K562 (cell line): ENCODE results near the gene TULP3. TPM values are rescaled to one million over a fixed set of nuclear protein-coding genes. Genes with fewer than 3 reads are reported as not detected.

Source experiments
- ATAC-seq: fragments of 200-7000 bp; cut with Tn5 transposase; 3 replicates; pipeline ENCODE4 v1.9.1; 2020; ENCODE audit warnings: moderate library complexity
- BruUV-seq: library from RNA; stranded (reverse); fragments of 400-500 nt; replicated peaks from 2 replicates; lab custom pipeline; 2021; lab: Mats Ljungman, UMichigan
- CTCF ChIA-PET: fragments of 300-600 bp; formaldehyde crosslinking; extraction: SDS; loops from one replicate; lab custom pipeline; 2021; ENCODE audit warnings: low intra/inter-chr PET ratio; lab: Yijun Ruan, JAX
- POLR2A ChIA-PET: fragments of 300-600, 350-650 bp; sonication (Branson Sonifier 250); formaldehyde crosslinking; extraction: SDS; loops from one replicate; lab custom pipeline; 2021; ENCODE audit warnings: antibody characterized with exemption, inconsistent platforms; lab: Yijun Ruan, JAX
- DNase-seq, 4 experiments: peaks; one replicate each; pipeline versions ENCODE4 v3.0.0 to v3.0.0-alpha.2; 2011 to 2018; ENCODE audit warnings: low spot score in 3 of 4, mixed read lengths in 3 of 4; ENCODE audit errors: extremely low read depth in 1 of 4
- FAIRE-seq: peaks from 2 replicates; lab custom pipeline; 2011; peaks lifted over from hg19 to GRCh38; lab: Jason Lieb, UNC
- H2AFZ ChIP-seq: 2 replicates; pipeline ENCODE4 v1.6.0; 2011; ENCODE audit warnings: low read depth, low read length, control low read depth, inconsistent platforms
- H3K27ac ChIP-seq: fragments of 200-600 bp; 3 replicates; pipeline ENCODE4 v1.8.0; 2011; ENCODE audit warnings: low read depth, mild to moderate bottlenecking, control low read depth, inconsistent platforms, low read length, moderate library complexity, mixed read lengths; ENCODE audit errors: extremely low read depth
- H3K27me3 ChIP-seq, 2 experiments: fragments of 300-600 bp in 1 of 2; 2 replicates in 1 of 2; 3 replicates in 1 of 2; pipeline versions ENCODE4 v1.6.0 to v1.8.0; 2011; ENCODE audit warnings: inconsistent platforms in 2 of 2, low read length in 2 of 2, mild to moderate bottlenecking in 1 of 2, mixed read lengths in 1 of 2, moderate library complexity in 1 of 2; ENCODE audit not compliant: control insufficient read depth in 2 of 2, insufficient read depth in 2 of 2
- H3K36me3 ChIP-seq: fragments of 300-600 bp; 3 replicates; pipeline ENCODE4 v1.8.0; 2011; ENCODE audit warnings: mild to moderate bottlenecking, low read length, inconsistent platforms; ENCODE audit not compliant: control insufficient read depth, insufficient read depth
- H3K4me1 ChIP-seq, 2 experiments: fragments of 200-600 bp in 1 of 2; replicated peaks in 1 of 2; 2 replicates in 1 of 2; 3 replicates in 1 of 2; pipeline versions ENCODE4 v1.5.1 to v1.8.0; 2011; ENCODE audit warnings: inconsistent platforms in 2 of 2, low read length in 2 of 2, mild to moderate bottlenecking in 1 of 2, mixed read lengths in 1 of 2, moderate library complexity in 1 of 2; ENCODE audit not compliant: control insufficient read depth in 2 of 2, insufficient read depth in 2 of 2
- H3K4me2 ChIP-seq: 2 replicates; pipeline ENCODE4 v1.6.1; 2011; ENCODE audit warnings: low read length, control low read depth, inconsistent platforms, mixed read lengths; ENCODE audit not compliant: insufficient read depth
- H3K4me3 ChIP-seq: fragments of 200-600 bp; sonication (generic), shearing (Covaris generic); 2 replicates; pipeline ENCODE4 v1.5.1; 2016; ENCODE audit warnings: control low read depth, inconsistent platforms
- H3K79me2 ChIP-seq: fragments of 200-600 bp; 3 replicates; pipeline ENCODE4 v1.8.0; 2011; ENCODE audit warnings: low read length, inconsistent platforms; ENCODE audit not compliant: control insufficient read depth, insufficient read depth
- H3K9ac ChIP-seq, 2 experiments: 2 replicates each; pipeline versions ENCODE4 v1.6.0 to v1.6.1; 2011; ENCODE audit warnings: low read depth in 2 of 2, low read length in 2 of 2, control low read depth in 1 of 2, inconsistent platforms in 1 of 2, mild to moderate bottlenecking in 1 of 2, mixed read lengths in 1 of 2; ENCODE audit not compliant: insufficient read depth in 1 of 2
- H3K9me1 ChIP-seq: one replicate; pipeline ENCODE4 v1.6.0; 2011; ENCODE audit warnings: inconsistent platforms, mild to moderate bottlenecking, low read length, moderate library complexity; ENCODE audit not compliant: control insufficient read depth, insufficient read depth
- H3K9me3 ChIP-seq: replicated peaks from 2 replicates; pipeline ENCODE4 v1.5.1; 2011; ENCODE audit warnings: low read depth, low read length, inconsistent platforms; ENCODE audit not compliant: control insufficient read depth, insufficient read depth
- H4K20me1 ChIP-seq: replicated peaks from 2 replicates; pipeline ENCODE4 v1.6.1; 2011; ENCODE audit warnings: low read length, inconsistent platforms, mixed read lengths; ENCODE audit not compliant: control insufficient read depth, insufficient read depth
- CBFA2T2 ChIP-seq: fragments of 450-650 bp; conservative IDR thresholded peaks from 2 replicates; pipeline ENCODE4 v1.6.1; 2017; ENCODE audit warnings: mild to moderate bottlenecking
- CBFA2T3 ChIP-seq: fragments of 450-650 bp; IDR thresholded peaks from 2 replicates; pipeline ENCODE4 v1.6.1; 2017
- CEBPZ ChIP-seq: fragments of 150-350 bp; IDR thresholded peaks from 2 replicates; pipeline ENCODE4 v1.6.1; 2014; ENCODE audit warnings: low read depth, mild to moderate bottlenecking, low read length, borderline replicate concordance
- NR2C1 ChIP-seq, 2 experiments: fragments of 450-650 bp; IDR thresholded peaks; 2 replicates each; pipeline ENCODE4 v1.6.1; 2017; ENCODE audit warnings: mild to moderate bottlenecking in 2 of 2, antibody characterized with exemption in 1 of 2, inconsistent platforms in 1 of 2, missing compliant biosample characterization in 1 of 2, missing genetic modification characterization in 1 of 2
- PHTF2 ChIP-seq: fragments of 250-450 bp; sonication (Bioruptor Pico); IDR thresholded peaks from 2 replicates; pipeline ENCODE4 v1.5.0; 2021; ENCODE audit warnings: mild to moderate bottlenecking
- ZNF197 ChIP-seq: fragments of 200-800 bp; sonication (Bioruptor generic); IDR thresholded peaks from 2 replicates; pipeline ENCODE4 v1.6.1; 2016; ENCODE audit warnings: low read depth, missing genetic modification characterization, missing compliant biosample characterization
- WGBS: fragments of 100-300 bp; shearing (Covaris generic); methylation state at CpG from one replicate; pipeline ENCODE4 v1.1.6; 2016; ENCODE audit warnings: low coverage, mixed read lengths; ENCODE audit not compliant: insufficient coverage; ENCODE audit errors: missing lambda C conversion rate; 5-methylcytosine and 5-hydroxymethylcytosine counted together
- in situ Hi-C: fragments of 300-500 bp; cut with MboI; formaldehyde crosslinking; loops from 4 replicates; pipeline ENCODE4 v1.15.0; 2018; ENCODE audit warnings: inconsistent platforms, mixed read lengths
- intact Hi-C: fragments of 100-400 bp; cut with micrococcal nuclease; formaldehyde crosslinking; loops from 2 replicates; pipeline ENCODE4 v1.14.2; 2022
- polyA plus RNA-seq, 8 experiments: library from polyadenylated mRNA; depleted of rRNA in 4 of 8; stranded (reverse) in 5 of 8; unstranded in 3 of 8; fragments of >200 nt; fragmentation: Nextera tagmentation in 2 of 8; fragmentation: Illumina TruSeq in 1 of 8; extraction: Ambion mirVana in 2 of 8; extraction: Trizol in 1 of 8; gene quantifications; 2 replicates each; pipeline versions ENCODE4 v1.2.1 to v1.2.3, GENCODE V29; 2011 to 2014; ENCODE audit warnings: inconsistent platforms in 1 of 8, missing spikeins in 1 of 8
- total RNA-seq, 7 experiments: library from RNA; depleted of rRNA in 6 of 7; stranded (reverse); fragments of >200 nt in 6 of 7; fragmentation: Illumina TruSeq in 2 of 7; extraction: Trizol in 2 of 7; gene quantifications; 2 replicates each; pipeline versions ENCODE4 v1.2.1 to v1.2.3, GENCODE V29; 2011 to 2021; ENCODE audit warnings: low replicate concordance in 1 of 7
- TF ChIP-seq, protein P1 (sequence below), 2 experiments: fragments of 250-450 bp in 1 of 2; fragments of 450-650 bp in 1 of 2; sonication (Bioruptor Pico) in 1 of 2; IDR thresholded peaks; 2 replicates each; pipeline versions ENCODE4 v1.6.1 to v1.8.0; 2016 to 2021; ENCODE audit warnings: mild to moderate bottlenecking in 2 of 2, moderate library complexity in 2 of 2, missing compliant biosample characterization in 1 of 2, missing genetic modification characterization in 1 of 2
- TF ChIP-seq, protein P2 (sequence below): IDR thresholded peaks from 3 replicates; pipeline ENCODE4 v1.6.1; 2011; ENCODE audit warnings: borderline replicate concordance, mild to moderate bottlenecking; ENCODE audit not compliant: insufficient read length, insufficient read depth
- TF ChIP-seq, protein P3 (sequence below): fragments of 450-650 bp; IDR thresholded peaks from 2 replicates; pipeline ENCODE4 v1.6.1; 2016

Gene TULP3
- total and polyA plus RNA-seq, 9 of the 15 experiments (the other 6 are each of a cell fraction or from before 2014, with no cell fraction given), result 3.6 to 13.3 (median 7.3) TPM

DNA sequence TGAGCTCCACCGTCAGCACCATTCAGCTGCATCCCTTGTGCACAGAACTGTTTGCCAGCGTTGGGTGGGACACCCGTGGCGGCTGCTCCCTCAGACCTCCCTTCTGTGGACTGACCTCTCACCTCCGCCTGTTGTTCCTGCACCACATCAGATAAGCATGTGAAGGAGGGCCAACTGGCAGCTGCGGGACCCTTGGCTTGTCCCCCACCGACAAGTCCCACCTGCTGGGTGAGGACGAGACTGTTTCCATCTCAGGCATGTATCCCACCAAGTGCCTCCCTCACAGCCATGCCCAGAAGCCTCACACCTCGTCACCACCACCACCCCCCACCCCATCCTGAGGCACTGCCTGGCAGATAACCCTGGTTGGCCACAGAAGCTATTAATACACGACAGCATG is 49.9 kb downstream of the TULP3 start:
- DNase-seq (peak; percentile 17 to 52 (median 34)), FAIRE-seq (no peak), ATAC-seq (peak; percentile 52)
- no peak overlapping the region for H3K4me2 ChIP-seq
- ChIA-PET POLR2A (interaction anchor here (0.6 kb wide), 1 partner anchor 19 kb away, joined by 3 read pairs; no protein-coding TSS in a partner anchor), CTCF (interaction anchor here (0.7 to 1.1 kb wide), 2 partner anchors 93 to 97 kb away, joined by 3 to 4 read pairs; no protein-coding TSS in a partner anchor)
- H3K4me3 ChIP-seq, result no peak overlapping the region
- H3K4me1 ChIP-seq, result peaks cover 5 to 6% of the 10 kb centered on the region in 2 experiments; a peak in 3 of 5 replicates
- no peak overlapping the region for H2AFZ ChIP-seq
- BruUV-seq, result no TSS peak
- no peaks in the 10 kb centered on the region for H3K79me2 ChIP-seq
- H3K9ac ChIP-seq, result peak overlapping the region in 1 of 2 experiments; percentile 71; a peak in 1 of 4 replicates
- H3K36me3 ChIP-seq, result no peaks in the 10 kb centered on the region; the same call in 2 of the 3 replicates
- H3K9me1 ChIP-seq, result peaks cover 2% of the 10 kb centered on the region
- no peaks in the 10 kb centered on the region for H4K20me1 ChIP-seq
- no peak overlapping the region for H3K27ac ChIP-seq
- in situ Hi-C loops (no loop called here), intact Hi-C loops (no loop called here)
- TF ChIP-seq CEBPZ, result no peak
- TF ChIP-seq, protein P1, sequence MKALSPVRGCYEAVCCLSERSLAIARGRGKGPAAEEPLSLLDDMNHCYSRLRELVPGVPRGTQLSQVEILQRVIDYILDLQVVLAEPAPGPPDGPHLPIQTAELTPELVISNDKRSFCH (CRISPR knock-in tag; IDR thresholded peaks at IDR 0.05), result no peak
- TF ChIP-seq, protein P1 (tag; IDR thresholded peaks at IDR 0.05), result no peak
- peak; percentile 30; the same call in 1 of the 2 replicates for TF ChIP-seq NR2C1 (IDR thresholded peaks at IDR 0.05)
- TF ChIP-seq NR2C1 (tag; IDR thresholded peaks at IDR 0.05), result no peak
- peak; percentile 33 for TF ChIP-seq CBFA2T2
- TF ChIP-seq ZNF197, result no peak
- TF ChIP-seq, protein P2, sequence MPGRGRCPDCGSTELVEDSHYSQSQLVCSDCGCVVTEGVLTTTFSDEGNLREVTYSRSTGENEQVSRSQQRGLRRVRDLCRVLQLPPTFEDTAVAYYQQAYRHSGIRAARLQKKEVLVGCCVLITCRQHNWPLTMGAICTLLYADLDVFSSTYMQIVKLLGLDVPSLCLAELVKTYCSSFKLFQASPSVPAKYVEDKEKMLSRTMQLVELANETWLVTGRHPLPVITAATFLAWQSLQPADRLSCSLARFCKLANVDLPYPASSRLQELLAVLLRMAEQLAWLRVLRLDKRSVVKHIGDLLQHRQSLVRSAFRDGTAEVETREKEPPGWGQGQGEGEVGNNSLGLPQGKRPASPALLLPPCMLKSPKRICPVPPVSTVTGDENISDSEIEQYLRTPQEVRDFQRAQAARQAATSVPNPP, result no peak
- TF ChIP-seq CBFA2T3, result peak; percentile 45
- TF ChIP-seq, protein P3, sequence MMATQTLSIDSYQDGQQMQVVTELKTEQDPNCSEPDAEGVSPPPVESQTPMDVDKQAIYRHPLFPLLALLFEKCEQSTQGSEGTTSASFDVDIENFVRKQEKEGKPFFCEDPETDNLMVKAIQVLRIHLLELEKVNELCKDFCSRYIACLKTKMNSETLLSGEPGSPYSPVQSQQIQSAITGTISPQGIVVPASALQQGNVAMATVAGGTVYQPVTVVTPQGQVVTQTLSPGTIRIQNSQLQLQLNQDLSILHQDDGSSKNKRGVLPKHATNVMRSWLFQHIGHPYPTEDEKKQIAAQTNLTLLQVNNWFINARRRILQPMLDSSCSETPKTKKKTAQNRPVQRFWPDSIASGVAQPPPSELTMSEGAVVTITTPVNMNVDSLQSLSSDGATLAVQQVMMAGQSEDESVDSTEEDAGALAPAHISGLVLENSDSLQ, result 0 out of 2 replicates have a peak, but pooled peaks have one; percentile 16
- no peak for TF ChIP-seq PHTF2 (CRISPR knock-in tag)
- WGBS, result 4% methylated on average over 4 of the region's 10 CpGs
- H3K27me3 ChIP-seq, result no peaks in the 10 kb centered on the region
- H3K9me3 ChIP-seq, result no peaks in the 10 kb centered on the region
